Large intestine (tissue), 3 donors: ENCODE results near the gene SIK2. TPM values are rescaled to one million over a fixed set of nuclear protein-coding genes. Genes with fewer than 3 reads are reported as not detected.
"Not testable (repeated sequence)": the region's sequence is repeated elsewhere in the genome, so short reads cannot be mapped to it uniquely, and the experiment has no call there.

ENCODE experiments used
- DNase-seq, 2 donors: peaks; one replicate each; pipeline versions ENCODE4 v3.0.0 to v3.0.0-alpha.2; 2013
- H3K27ac ChIP-seq: one replicate; pipeline ENCODE4 v1.5.1; 2013; ENCODE audit warnings: low read length
- H3K27me3 ChIP-seq: 2 replicates; pipeline ENCODE4 v1.6.1; 2013; ENCODE audit warnings: low read length; ENCODE audit not compliant: control insufficient read depth, insufficient read depth
- H3K36me3 ChIP-seq: 2 replicates; pipeline ENCODE4 v1.6.1; 2013; ENCODE audit warnings: low read length; ENCODE audit not compliant: control insufficient read depth, insufficient read depth
- H3K4me1 ChIP-seq: one replicate; pipeline ENCODE4 v1.6.1; 2013; ENCODE audit warnings: low read length; ENCODE audit not compliant: control insufficient read depth, insufficient read depth
- H3K4me3 ChIP-seq: one replicate; pipeline ENCODE4 v1.5.1; 2013; ENCODE audit warnings: low read length
- H3K9me3 ChIP-seq: one replicate; pipeline ENCODE4 v1.6.1; 2013; ENCODE audit warnings: mild to moderate bottlenecking, low read depth, low read length, moderate library complexity; ENCODE audit not compliant: control insufficient read depth
- WGBS: methylation state at CpG from one replicate; pipeline ENCODE4 v1.1.5; 2013; ENCODE audit warnings: low lambda C conversion rate; ENCODE audit not compliant: insufficient coverage; 5-methylcytosine and 5-hydroxymethylcytosine counted together
- polyA plus RNA-seq: library from polyadenylated mRNA; unstranded; fragments of 120-200 nt; gene quantifications from one replicate; pipeline ENCODE4 v1.2.1, GENCODE V29; 2013

The SIK2 gene
- polyA plus RNA-seq, 1 donor, result 21.6 TPM

GRCh38 chr11:111654601-111655000 is 52.4 kb downstream of the SIK2 start:
- no peak for DNase-seq
- H3K9me3 ChIP-seq, result no peaks in the 10 kb centered on the region

GRCh38 chr11:111655924-111656323 is 53.7 kb downstream of the SIK2 start:
- no peaks in the 10 kb centered on the region for H3K27me3 ChIP-seq
- H3K4me1 ChIP-seq, result no peaks in the 10 kb centered on the region
- H3K9me3 ChIP-seq, result no peaks in the 10 kb centered on the region
- DNase-seq, result peak in 1 of 2 donors; percentile 40
- no peak overlapping the region for H3K27ac ChIP-seq
- H3K4me3 ChIP-seq, result no peak overlapping the region
- WGBS, result no CpG with 5 or more reads among the region's 5 CpGs
- H3K36me3 ChIP-seq, result peaks cover 7% of the 10 kb centered on the region

More at GRCh38 chr11:111654601-111655000, 52.4 kb downstream of the SIK2 start:
- H3K27me3 ChIP-seq, result no peaks in the 10 kb centered on the region
- no peak overlapping the region for H3K4me3 ChIP-seq
- H3K36me3 ChIP-seq, result peaks cover 7% of the 10 kb centered on the region
- H3K4me1 ChIP-seq, result no peaks in the 10 kb centered on the region
- H3K27ac ChIP-seq, result no peak overlapping the region

DNA sequence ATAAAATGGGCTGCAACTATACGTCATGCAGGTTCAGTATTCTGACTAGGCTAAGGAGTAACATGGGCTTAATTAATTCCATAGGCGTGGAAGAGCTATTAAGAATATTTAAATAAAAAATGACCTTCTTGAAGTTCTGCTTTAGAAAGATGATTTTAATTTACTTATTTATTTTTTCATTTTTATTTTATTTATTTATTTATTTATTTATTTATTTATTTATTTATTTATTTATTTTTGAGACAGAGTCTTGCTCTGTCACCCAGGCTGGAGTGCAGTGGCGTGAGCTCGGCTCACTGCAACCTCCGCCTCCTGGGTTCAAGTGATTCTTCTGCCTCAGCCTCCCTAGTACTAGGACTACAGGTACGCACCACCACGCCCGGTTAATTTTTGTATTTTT is 55.7 kb downstream of the SIK2 start:
- not testable (repeated sequence) for H3K4me3 ChIP-seq, H3K27me3 ChIP-seq, H3K9me3 ChIP-seq, DNase-seq, H3K27ac ChIP-seq, H3K4me1 ChIP-seq, H3K36me3 ChIP-seq
- WGBS, result 88% methylated on average over 5 of the region's 8 CpGs

DNA sequence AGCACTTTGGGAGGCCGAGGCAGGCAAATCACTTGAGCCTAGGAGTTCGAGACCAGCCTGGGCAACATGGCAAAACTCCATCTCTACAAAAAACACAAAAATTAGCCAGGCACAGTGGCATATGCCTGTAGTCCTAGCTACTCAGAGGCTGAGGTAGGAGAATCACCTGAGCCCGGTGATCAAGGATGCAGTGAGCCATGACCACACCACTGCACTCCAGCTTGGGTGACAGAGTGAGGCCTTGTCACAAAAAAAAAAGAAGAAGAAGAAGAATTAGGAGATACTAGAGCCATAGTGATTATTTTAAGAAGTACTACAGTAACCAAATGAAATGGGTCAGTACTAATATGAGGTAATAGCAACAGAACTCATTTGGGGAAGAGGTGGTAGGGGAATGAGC is 56.2 kb downstream of the SIK2 start:
- no CpG with 5 or more reads among the region's 3 CpGs for WGBS
- not testable (repeated sequence) for DNase-seq, H3K36me3 ChIP-seq, H3K27ac ChIP-seq, H3K4me3 ChIP-seq, H3K4me1 ChIP-seq, H3K9me3 ChIP-seq, H3K27me3 ChIP-seq

DNA sequence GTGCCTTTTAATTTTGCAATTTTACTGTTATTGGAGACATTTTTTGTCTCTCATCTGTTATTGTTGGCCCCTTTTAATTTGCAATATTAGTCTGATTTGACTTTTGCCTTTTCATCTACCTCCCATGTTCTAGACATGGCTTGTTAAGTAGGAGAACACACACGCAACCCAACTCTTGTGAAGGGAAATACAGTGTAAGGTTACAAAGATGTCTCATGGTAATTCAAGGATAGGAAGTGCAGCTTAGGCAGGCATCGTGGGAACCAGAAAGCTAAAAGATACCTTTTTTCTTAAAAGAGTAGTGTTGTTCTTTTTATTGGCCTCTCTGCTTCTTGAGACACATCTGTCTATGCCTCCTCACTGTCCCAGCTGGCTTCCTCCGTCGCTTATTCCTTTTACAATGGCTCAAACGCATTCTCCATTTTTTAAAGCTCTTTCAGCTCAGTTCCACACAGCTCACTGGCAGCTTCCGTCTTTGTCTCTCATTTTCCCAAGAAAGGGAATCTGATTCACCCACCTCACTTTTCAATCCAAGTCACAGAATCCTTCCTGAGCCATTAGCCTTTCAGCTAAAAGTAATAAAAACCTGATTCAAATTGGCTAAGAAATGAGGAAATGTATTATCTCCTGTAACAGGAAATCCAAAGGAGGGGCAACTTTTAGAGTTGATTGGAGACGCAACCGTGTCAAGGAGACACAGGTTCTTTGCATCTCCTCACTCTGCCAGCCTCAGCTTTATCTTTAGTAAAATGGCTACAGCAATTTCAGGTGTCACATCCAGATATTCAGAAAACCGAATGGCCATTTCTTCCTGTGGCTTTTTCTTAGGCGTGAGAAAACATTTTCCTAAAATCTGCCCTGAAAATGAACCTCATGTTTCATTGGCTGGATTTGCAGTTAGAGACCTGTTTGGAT is 57.2 kb downstream of the SIK2 start:
- no peaks in the 10 kb centered on the region for H3K36me3 ChIP-seq
- 94% methylated on average over 6 of the region's 10 CpGs for WGBS
- no peaks in the 10 kb centered on the region for H3K9me3 ChIP-seq
- no peak overlapping the region for H3K27ac ChIP-seq
- no peak overlapping the region for H3K4me3 ChIP-seq
- H3K27me3 ChIP-seq, result no peaks in the 10 kb centered on the region
- no peaks in the 10 kb centered on the region for H3K4me1 ChIP-seq
- no peak for DNase-seq

DNA sequence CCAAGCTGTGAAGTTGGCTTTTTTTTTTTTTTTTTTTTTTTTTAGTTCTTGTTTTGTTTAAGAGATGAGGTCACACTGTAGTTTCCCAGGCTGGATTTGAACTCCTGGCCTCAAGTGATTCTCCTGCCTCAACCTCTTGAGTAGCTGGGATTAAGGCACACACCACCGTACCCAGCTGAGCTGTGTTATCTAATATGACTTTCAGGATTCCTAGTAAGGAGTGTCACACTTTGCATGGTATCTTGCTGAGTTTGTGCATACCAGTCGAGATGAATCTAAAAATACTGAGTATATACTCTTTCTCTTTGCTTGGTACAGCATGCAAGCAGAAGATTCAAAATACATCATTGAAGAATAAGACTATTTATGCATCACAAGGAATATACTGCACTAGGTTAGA is 58.6 kb downstream of the SIK2 start:
- no peak for DNase-seq
- no peaks in the 10 kb centered on the region for H3K9me3 ChIP-seq
- H3K27ac ChIP-seq, result no peak overlapping the region
- H3K36me3 ChIP-seq, result no peaks in the 10 kb centered on the region
- H3K4me3 ChIP-seq, result no peak overlapping the region
- no CpG with 5 or more reads among the region's 2 CpGs for WGBS
- no peaks in the 10 kb centered on the region for H3K4me1 ChIP-seq
- no peaks in the 10 kb centered on the region for H3K27me3 ChIP-seq

- H3K27me3 ChIP-seq, result no peaks in the 10 kb centered on the region
- DNase-seq, result no peak
- no peaks in the 10 kb centered on the region for H3K36me3 ChIP-seq
- no peaks in the 10 kb centered on the region for H3K9me3 ChIP-seq
- H3K4me1 ChIP-seq, result no peaks in the 10 kb centered on the region
- no peak overlapping the region for H3K4me3 ChIP-seq
- no peak overlapping the region for H3K27ac ChIP-seq
These were observed 61.6 kb downstream of the SIK2 start for GRCh38 chr11:111663820-111664219.

DNA sequence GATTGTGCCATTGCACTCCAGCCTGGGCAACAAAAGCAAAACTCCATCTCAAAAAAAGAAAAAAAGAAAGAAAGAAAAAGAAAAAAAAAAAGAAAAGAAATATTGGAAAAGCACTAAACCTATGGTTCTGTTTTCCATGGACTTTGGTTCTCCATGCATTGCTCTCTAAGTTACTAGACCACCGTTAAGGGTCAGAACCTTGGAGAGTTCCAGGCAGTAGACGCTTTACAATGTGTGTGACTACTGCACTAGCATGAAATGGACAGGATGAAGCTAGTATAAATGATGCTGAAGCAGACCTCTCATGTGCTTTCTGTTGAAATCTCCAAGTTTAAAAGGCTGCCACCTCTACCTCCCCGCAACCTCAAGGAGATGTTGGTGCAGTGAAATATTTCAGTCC is 63.5 kb downstream of the SIK2 start:
- H3K36me3 ChIP-seq, result no peaks in the 10 kb centered on the region
- H3K27ac ChIP-seq, result no peak overlapping the region
- no peaks in the 10 kb centered on the region for H3K27me3 ChIP-seq
- no peak overlapping the region for H3K4me3 ChIP-seq
- peak; percentile 25 to 56 for DNase-seq
- WGBS, result no CpG with 5 or more reads among the region's 3 CpGs
- H3K4me1 ChIP-seq, result no peaks in the 10 kb centered on the region
- H3K9me3 ChIP-seq, result no peaks in the 10 kb centered on the region

- WGBS, result 100% methylated on average over 1 of the region's 1 CpG
- DNase-seq, result no peak
- no peak overlapping the region for H3K27ac ChIP-seq
- H3K4me3 ChIP-seq, result no peak overlapping the region
- no peaks in the 10 kb centered on the region for H3K4me1 ChIP-seq
- peaks cover 21% of the 10 kb centered on the region for H3K36me3 ChIP-seq
- no peaks in the 10 kb centered on the region for H3K9me3 ChIP-seq
- no peaks in the 10 kb centered on the region for H3K27me3 ChIP-seq
These were observed 66.7 kb downstream of the SIK2 start for GRCh38 chr11:111668980-111669379.

- H3K4me3 ChIP-seq, result no peak overlapping the region
- peaks cover 30% of the 10 kb centered on the region for H3K36me3 ChIP-seq
- no peaks in the 10 kb centered on the region for H3K27me3 ChIP-seq
- no peaks in the 10 kb centered on the region for H3K4me1 ChIP-seq
- no peak overlapping the region for H3K27ac ChIP-seq
- WGBS, result no CpG with 5 or more reads among the region's 1 CpG
- H3K9me3 ChIP-seq, result no peaks in the 10 kb centered on the region
- no peak for DNase-seq
These were observed 69.1 kb downstream of the SIK2 start for GRCh38 chr11:111671383-111671782.

DNA sequence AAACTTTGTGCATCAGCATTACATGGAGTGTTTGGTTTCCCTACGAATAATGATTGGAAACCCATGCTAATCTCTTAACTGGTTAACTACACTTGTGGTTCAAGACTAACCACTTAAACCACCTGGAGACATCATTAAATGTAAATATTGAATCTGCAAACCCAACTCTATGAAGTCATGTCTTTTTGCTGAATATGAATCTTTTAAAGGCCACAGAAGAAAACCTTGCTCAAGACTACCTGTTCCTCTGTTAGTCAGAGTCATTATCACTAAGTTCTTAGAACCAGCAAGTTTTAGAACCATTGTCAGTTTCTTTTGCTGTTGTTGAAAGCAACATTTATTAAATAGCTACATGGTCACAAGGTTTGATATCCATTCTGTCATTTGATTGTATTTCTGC is 70.7 kb downstream of the SIK2 start:
- H3K36me3 ChIP-seq, result peaks cover 30% of the 10 kb centered on the region
- H3K4me1 ChIP-seq, result no peaks in the 10 kb centered on the region
- no peaks in the 10 kb centered on the region for H3K9me3 ChIP-seq
- no peaks in the 10 kb centered on the region for H3K27me3 ChIP-seq
- 83% methylated on average over 1 of the region's 1 CpG for WGBS
- no peak overlapping the region for H3K4me3 ChIP-seq
- DNase-seq, result no peak
- no peak overlapping the region for H3K27ac ChIP-seq
